Activated naive CD4-positive, alpha-beta T cell treated with anti-CD3 and anti-CD28 coated beads for 36 hours (primary cell): ENCODE data around the gene NKX1-2. TPM values are rescaled to one million over a fixed set of nuclear protein-coding genes. Genes with fewer than 3 reads are reported as not detected.

ENCODE experiments used
- CTCF ChIA-PET: fragments of 350-600 bp; sonication (Branson Sonifier 250); formaldehyde crosslinking; loops from one replicate; lab custom pipeline; 2021; ENCODE audit warnings: antibody characterized with exemption; lab: Charles Lee
- DNase-seq: peaks from one replicate; pipeline ENCODE4 v3.0.0-alpha.2; 2020
- H3K27ac Mint-ChIP-seq: one replicate; pipeline ENCODE4 v1.8.0; 2021; ENCODE audit warnings: mild to moderate bottlenecking, mixed read lengths
- H3K27me3 Mint-ChIP-seq: one replicate; pipeline ENCODE4 v1.8.0; 2021; ENCODE audit warnings: low read depth, mixed read lengths
- H3K36me3 Mint-ChIP-seq: one replicate; pipeline ENCODE4 v1.8.0; 2021; ENCODE audit warnings: low read depth, mixed read lengths
- H3K4me1 Mint-ChIP-seq: one replicate; pipeline ENCODE4 v1.8.0; 2021; ENCODE audit warnings: low read depth, mixed read lengths
- H3K4me3 Mint-ChIP-seq: one replicate; pipeline ENCODE4 v1.8.0; 2021; ENCODE audit warnings: mild to moderate bottlenecking, moderate library complexity, mixed read lengths
- H3K9me3 Mint-ChIP-seq: one replicate; pipeline ENCODE4 v1.8.0; 2021; ENCODE audit warnings: mixed read lengths
- intact Hi-C: fragments of 100-400 bp; cut with micrococcal nuclease; formaldehyde crosslinking; loops from one replicate; pipeline ENCODE4 v1.15.1; 2023
- total RNA-seq, 2 experiments: library from RNA; stranded (reverse); gene quantifications; one replicate each; pipeline ENCODE4 v1.2.3, GENCODE V29; 2021

The NKX1-2 gene
- total RNA-seq, 2 experiments from 2014 or later: not detected

- Mint-ChIP-seq H3K36me3 (peaks cover 10% of the 10 kb centered on the region), H3K4me1 (no peaks in the 10 kb centered on the region), H3K27me3 (no peaks in the 10 kb centered on the region), H3K4me3 (no peak overlapping the region), H3K9me3 (peaks cover 3% of the 10 kb centered on the region), H3K27ac (no peak overlapping the region)
- intact Hi-C loops: no loop called here
- no peak for DNase-seq
- CTCF ChIA-PET: interaction anchor here (0.7 kb wide), 1 partner anchor 105 kb away, joined by 3 read pairs; no protein-coding TSS in a partner anchor
Observed at GRCh38 chr10:124484661-124485060, 34.8 kb upstream of the NKX1-2 start.

GRCh38 chr10:124484031-124484430 lies 34.2 kb upstream of the NKX1-2 start:
- Mint-ChIP-seq H3K36me3 (peaks cover 10% of the 10 kb centered on the region), H3K4me3 (no peak overlapping the region), H3K27me3 (no peaks in the 10 kb centered on the region), H3K9me3 (peaks cover 3% of the 10 kb centered on the region), H3K27ac (no peak overlapping the region), H3K4me1 (no peaks in the 10 kb centered on the region)
- CTCF ChIA-PET: interaction anchor here (0.6 kb wide), 1 partner anchor 79 kb away, joined by 4 read pairs; no protein-coding TSS in a partner anchor
- intact Hi-C loops: no loop called here
- DNase-seq: no peak

- H3K4me1 Mint-ChIP-seq: no peaks in the 10 kb centered on the region
- H3K36me3 Mint-ChIP-seq: peaks cover 10% of the 10 kb centered on the region
- H3K27ac Mint-ChIP-seq: no peak overlapping the region
- CTCF ChIA-PET: no interaction called here
- H3K4me3 Mint-ChIP-seq: no peak overlapping the region
- no peak for DNase-seq
- intact Hi-C loops: no loop called here
- H3K27me3 Mint-ChIP-seq: no peaks in the 10 kb centered on the region
- peaks cover 3% of the 10 kb centered on the region for H3K9me3 Mint-ChIP-seq
Observed at GRCh38 chr10:124482876-124483275, 33.0 kb upstream of the NKX1-2 start.

- peaks cover 3% of the 10 kb centered on the region for H3K9me3 Mint-ChIP-seq
- no peak overlapping the region for H3K4me3 Mint-ChIP-seq
- CTCF ChIA-PET: no interaction called here
- no peaks in the 10 kb centered on the region for H3K4me1 Mint-ChIP-seq
- intact Hi-C loops: no loop called here
- no peak for DNase-seq
- H3K27me3 Mint-ChIP-seq: no peaks in the 10 kb centered on the region
- peaks cover 10% of the 10 kb centered on the region for H3K36me3 Mint-ChIP-seq
- no peak overlapping the region for H3K27ac Mint-ChIP-seq
Observed at GRCh38 chr10:124482236-124482800, 32.5 kb upstream of the NKX1-2 start.

GRCh38 chr10:124481717-124482116 lies 31.9 kb upstream of the NKX1-2 start:
- CTCF ChIA-PET: no interaction called here
- Mint-ChIP-seq H3K4me1 (no peaks in the 10 kb centered on the region), H3K36me3 (peaks cover 8% of the 10 kb centered on the region), H3K4me3 (no peak overlapping the region), H3K27ac (no peak overlapping the region), H3K27me3 (no peaks in the 10 kb centered on the region), H3K9me3 (no peaks in the 10 kb centered on the region)
- no peak for DNase-seq
- intact Hi-C loops: no loop called here

- no peak for DNase-seq
- CTCF ChIA-PET: no interaction called here
- H3K9me3 Mint-ChIP-seq: no peaks in the 10 kb centered on the region
- H3K4me1 Mint-ChIP-seq: no peaks in the 10 kb centered on the region
- peaks cover 1% of the 10 kb centered on the region for H3K36me3 Mint-ChIP-seq
- H3K4me3 Mint-ChIP-seq: no peak overlapping the region
- no peak overlapping the region for H3K27ac Mint-ChIP-seq
- no peaks in the 10 kb centered on the region for H3K27me3 Mint-ChIP-seq
- intact Hi-C loops: no loop called here
Observed at GRCh38 chr10:124480860-124481259, 31.0 kb upstream of the NKX1-2 start.

GRCh38 chr10:124478515-124478914 lies 28.7 kb upstream of the NKX1-2 start:
- Mint-ChIP-seq H3K27ac (no peak overlapping the region), H3K4me1 (peaks cover 2% of the 10 kb centered on the region), H3K4me3 (no peak overlapping the region), H3K9me3 (no peaks in the 10 kb centered on the region), H3K36me3 (no peaks in the 10 kb centered on the region), H3K27me3 (no peaks in the 10 kb centered on the region)
- no peak for DNase-seq
- CTCF ChIA-PET: no interaction called here
- intact Hi-C loops: no loop called here

GRCh38 chr10:124477614-124478363 lies 28.0 kb upstream of the NKX1-2 start:
- no peaks in the 10 kb centered on the region for H3K36me3 Mint-ChIP-seq
- H3K4me3 Mint-ChIP-seq: no peak overlapping the region
- H3K9me3 Mint-ChIP-seq: no peaks in the 10 kb centered on the region
- no peak overlapping the region for H3K27ac Mint-ChIP-seq
- no peaks in the 10 kb centered on the region for H3K27me3 Mint-ChIP-seq
- CTCF ChIA-PET: no interaction called here
- intact Hi-C loops: no loop called here
- H3K4me1 Mint-ChIP-seq: peaks cover 4% of the 10 kb centered on the region
- DNase-seq: no peak

- Mint-ChIP-seq H3K9me3 (no peaks in the 10 kb centered on the region), H3K36me3 (no peaks in the 10 kb centered on the region), H3K4me1 (peaks cover 4% of the 10 kb centered on the region), H3K27me3 (no peaks in the 10 kb centered on the region), H3K27ac (no peak overlapping the region), H3K4me3 (no peak overlapping the region)
- DNase-seq: no peak
- intact Hi-C loops: no loop called here
- CTCF ChIA-PET: interaction anchor here (0.8 kb wide), 1 partner anchor 12 kb away, joined by 3 read pairs; no protein-coding TSS in a partner anchor
Observed at GRCh38 chr10:124476043-124476725, 26.3 kb upstream of the NKX1-2 start.

GRCh38 chr10:124474514-124475070 lies 24.8 kb upstream of the NKX1-2 start:
- intact Hi-C loops: no loop called here
- no peak overlapping the region for H3K4me3 Mint-ChIP-seq
- H3K4me1 Mint-ChIP-seq: peaks cover 5% of the 10 kb centered on the region
- no peaks in the 10 kb centered on the region for H3K9me3 Mint-ChIP-seq
- no peak overlapping the region for H3K27ac Mint-ChIP-seq
- no peaks in the 10 kb centered on the region for H3K27me3 Mint-ChIP-seq
- DNase-seq: no peak
- H3K36me3 Mint-ChIP-seq: no peaks in the 10 kb centered on the region
- CTCF ChIA-PET: interaction anchor here (0.6 kb wide), 1 partner anchor 1035 kb away, joined by 3 read pairs; no protein-coding TSS in a partner anchor

GRCh38 chr10:124473070-124473469 lies 23.2 kb upstream of the NKX1-2 start:
- Mint-ChIP-seq H3K36me3 (no peaks in the 10 kb centered on the region), H3K27me3 (no peaks in the 10 kb centered on the region), H3K9me3 (no peaks in the 10 kb centered on the region), H3K27ac (no peak overlapping the region), H3K4me3 (no peak overlapping the region), H3K4me1 (peaks cover 9% of the 10 kb centered on the region)
- intact Hi-C loops: no loop called here
- CTCF ChIA-PET: no interaction called here
- DNase-seq: no peak

GRCh38 chr10:124472071-124472470 lies 22.2 kb upstream of the NKX1-2 start:
- no peak for DNase-seq
- H3K36me3 Mint-ChIP-seq: no peaks in the 10 kb centered on the region
- H3K27ac Mint-ChIP-seq: no peak overlapping the region
- no peak overlapping the region for H3K4me3 Mint-ChIP-seq
- CTCF ChIA-PET: interaction anchor here (1.2 kb wide), 1 partner anchor 11 kb away, joined by 4 read pairs; the partner anchor contains the start of gene LHPP
- intact Hi-C loops: no loop called here
- H3K27me3 Mint-ChIP-seq: no peaks in the 10 kb centered on the region
- no peaks in the 10 kb centered on the region for H3K9me3 Mint-ChIP-seq
- H3K4me1 Mint-ChIP-seq: peaks cover 9% of the 10 kb centered on the region
